ENCODE results near the gene CINP.

DNA sequence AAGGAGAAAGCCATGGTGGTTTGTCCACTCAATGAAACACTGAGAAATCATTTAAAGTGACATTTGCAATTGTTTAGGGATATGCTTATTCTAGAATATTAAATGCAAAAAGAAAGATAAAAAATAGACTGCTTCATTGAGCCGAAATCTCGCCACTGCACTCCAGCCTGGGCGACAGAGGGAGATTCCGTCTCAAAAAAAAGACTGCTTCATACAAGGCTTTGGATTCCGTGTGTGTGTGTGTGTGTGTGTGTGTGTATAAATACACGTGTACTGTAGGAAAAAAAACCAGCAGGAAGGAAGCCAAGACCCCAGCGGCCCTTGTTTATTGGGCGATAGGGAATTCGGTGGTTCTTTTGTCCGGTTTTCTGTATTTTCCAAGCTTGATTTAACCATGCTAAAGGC, 46.4 kb downstream of the CINP start:
- TF ChIP-seq, protein P1, sequence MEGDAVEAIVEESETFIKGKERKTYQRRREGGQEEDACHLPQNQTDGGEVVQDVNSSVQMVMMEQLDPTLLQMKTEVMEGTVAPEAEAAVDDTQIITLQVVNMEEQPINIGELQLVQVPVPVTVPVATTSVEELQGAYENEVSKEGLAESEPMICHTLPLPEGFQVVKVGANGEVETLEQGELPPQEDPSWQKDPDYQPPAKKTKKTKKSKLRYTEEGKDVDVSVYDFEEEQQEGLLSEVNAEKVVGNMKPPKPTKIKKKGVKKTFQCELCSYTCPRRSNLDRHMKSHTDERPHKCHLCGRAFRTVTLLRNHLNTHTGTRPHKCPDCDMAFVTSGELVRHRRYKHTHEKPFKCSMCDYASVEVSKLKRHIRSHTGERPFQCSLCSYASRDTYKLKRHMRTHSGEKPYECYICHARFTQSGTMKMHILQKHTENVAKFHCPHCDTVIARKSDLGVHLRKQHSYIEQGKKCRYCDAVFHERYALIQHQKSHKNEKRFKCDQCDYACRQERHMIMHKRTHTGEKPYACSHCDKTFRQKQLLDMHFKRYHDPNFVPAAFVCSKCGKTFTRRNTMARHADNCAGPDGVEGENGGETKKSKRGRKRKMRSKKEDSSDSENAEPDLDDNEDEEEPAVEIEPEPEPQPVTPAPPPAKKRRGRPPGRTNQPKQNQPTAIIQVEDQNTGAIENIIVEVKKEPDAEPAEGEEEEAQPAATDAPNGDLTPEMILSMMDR (IDR thresholded peaks at IDR 0.05; ENCODE audit: low read depth, low read length) = no peak
- TF ChIP-seq POLR2A (IDR thresholded peaks at IDR 0.05; ENCODE audit: extremely low read depth, insufficient read length) = no peak
